CD14-positive monocyte (primary cell): ENCODE measurements around the gene ING2. TPM values are rescaled to one million over a fixed set of nuclear protein-coding genes. Genes with fewer than 3 reads are reported as not detected.

Source experiments
- DNase-seq, 3 donors: peaks; one replicate each; pipeline ENCODE4 v3.0.0-alpha.2; 2011 to 2022
- H2AFZ ChIP-seq: 2 replicates; pipeline ENCODE4 v1.6.0; 2012; ENCODE audit warnings: mild to moderate bottlenecking, low read depth, low read length, inconsistent platforms; ENCODE audit not compliant: insufficient read depth, poor library complexity, severe bottlenecking
- H3K27ac ChIP-seq, 2 donors: 1 replicate in 1 of 2; 2 replicates in 1 of 2; pipeline ENCODE4 v1.5.1; 2012 to 2013; ENCODE audit warnings: low read length in 2 of 2, control low read depth in 1 of 2, inconsistent platforms in 1 of 2, low read depth in 1 of 2, mild to moderate bottlenecking in 1 of 2
- H3K27me3 ChIP-seq, 2 donors: one replicate each; pipeline versions ENCODE4 v1.6.0 to v1.6.1; 2011 to 2013; ENCODE audit warnings: low read length in 2 of 2; ENCODE audit not compliant: control insufficient read depth in 2 of 2, insufficient read depth in 2 of 2
- H3K36me3 ChIP-seq, 2 donors: replicated peaks in 1 of 2; 1 replicate in 1 of 2; 2 replicates in 1 of 2; pipeline versions ENCODE4 v1.5.1 to v1.6.1; 2012 to 2013; ENCODE audit warnings: low read length in 2 of 2, control low read depth in 1 of 2, inconsistent platforms in 1 of 2, mild to moderate bottlenecking in 1 of 2; ENCODE audit not compliant: insufficient read depth in 2 of 2, control insufficient read depth in 1 of 2
- H3K4me1 ChIP-seq, 2 donors: 1 replicate in 1 of 2; 2 replicates in 1 of 2; pipeline versions ENCODE4 v1.5.1 to v1.6.1; 2012 to 2013; ENCODE audit warnings: low read length in 2 of 2, control low read depth in 1 of 2, inconsistent platforms in 1 of 2, mild to moderate bottlenecking in 1 of 2, moderate library complexity in 1 of 2; ENCODE audit not compliant: insufficient read depth in 2 of 2, control insufficient read depth in 1 of 2
- H3K4me2 ChIP-seq: replicated peaks from 2 replicates; pipeline ENCODE3; 2012; ENCODE audit warnings: low read length, moderate library complexity, mild to moderate bottlenecking; ENCODE audit not compliant: poor library complexity, severe bottlenecking; ENCODE audit errors: extremely low read depth
- H3K4me3 ChIP-seq, 3 experiments: fragments of 200-600 bp in 1 of 3; sonication (generic) in 1 of 3; replicated peaks in 1 of 3; 1 replicate in 2 of 3; 2 replicates in 1 of 3; pipeline ENCODE4 v1.5.1; 2011 to 2013; ENCODE audit warnings: low read length in 3 of 3, mild to moderate bottlenecking in 3 of 3, control low read depth in 2 of 3, low read depth in 2 of 3, inconsistent platforms in 1 of 3, moderate library complexity in 1 of 3
- H3K79me2 ChIP-seq: 2 replicates; pipeline ENCODE4 v1.6.0; 2012; ENCODE audit warnings: mild to moderate bottlenecking, control low read depth, inconsistent platforms, low read length, moderate library complexity; ENCODE audit not compliant: insufficient read depth
- H3K9ac ChIP-seq: 2 replicates; pipeline ENCODE4 v1.6.0; 2017; ENCODE audit warnings: low read length, mild to moderate bottlenecking; ENCODE audit not compliant: insufficient read depth, poor library complexity, severe bottlenecking
- H3K9me3 ChIP-seq, 2 donors: replicated peaks in 1 of 2; 1 replicate in 1 of 2; 2 replicates in 1 of 2; pipeline versions ENCODE4 v1.5.1 to v1.6.1; 2012 to 2013; ENCODE audit warnings: low read length in 2 of 2, control low read depth in 1 of 2; ENCODE audit not compliant: control insufficient read depth in 1 of 2, insufficient read depth in 1 of 2
- H4K20me1 ChIP-seq: 2 replicates; pipeline ENCODE4 v1.6.0; 2012; ENCODE audit warnings: mild to moderate bottlenecking, low read length, control low read depth, moderate library complexity; ENCODE audit not compliant: insufficient read depth
- H3K27ac Mint-ChIP-seq, 7 donors: one replicate each; pipeline ENCODE4 v1.8.0; 2020; ENCODE audit warnings: mild to moderate bottlenecking in 7 of 7, mixed read lengths in 7 of 7, moderate library complexity in 6 of 7, inconsistent platforms in 2 of 7
- H3K27me3 Mint-ChIP-seq, 3 donors: one replicate each; pipeline ENCODE4 v1.8.0; 2021 to 2022; ENCODE audit warnings: low read depth in 3 of 3, mild to moderate bottlenecking in 3 of 3, mixed read lengths in 3 of 3, moderate library complexity in 3 of 3, inconsistent platforms in 1 of 3
- H3K36me3 Mint-ChIP-seq, 2 donors: one replicate each; pipeline ENCODE4 v1.8.0; 2020; ENCODE audit warnings: mixed read lengths in 2 of 2, inconsistent platforms in 1 of 2, mild to moderate bottlenecking in 1 of 2
- H3K4me1 Mint-ChIP-seq: one replicate; pipeline ENCODE4 v1.8.0; 2020; ENCODE audit warnings: mild to moderate bottlenecking, mixed read lengths
- H3K4me3 Mint-ChIP-seq, 2 donors: one replicate each; pipeline ENCODE4 v1.8.0; 2020; ENCODE audit warnings: mild to moderate bottlenecking in 2 of 2, mixed read lengths in 2 of 2, moderate library complexity in 1 of 2
- H3K9me3 Mint-ChIP-seq, 7 donors: one replicate each; pipeline ENCODE4 v1.8.0; 2020 to 2022; ENCODE audit warnings: mixed read lengths in 7 of 7, mild to moderate bottlenecking in 6 of 7, moderate library complexity in 6 of 7, inconsistent platforms in 2 of 7
- WGBS: methylation state at CpG from one replicate; pipeline ENCODE4 v1.1.5; 2013; ENCODE audit warnings: missing lambda C conversion rate; ENCODE audit not compliant: insufficient coverage; 5-methylcytosine and 5-hydroxymethylcytosine counted together
- intact Hi-C, 2 donors: fragments of 100-400 bp; cut with micrococcal nuclease; formaldehyde crosslinking; loops; one replicate each; pipeline versions ENCODE4 v1.15.0 to v1.15.1; 2023
- polyA plus RNA-seq, 3 donors: library from polyadenylated mRNA; depleted of rRNA in 1 of 3; unstranded in 2 of 3; stranded (reverse) in 1 of 3; fragments of 300-500 nt in 2 of 3; fragments of >200 nt in 1 of 3; fragmentation: Illumina TruSeq in 2 of 3; gene quantifications; 1 replicate in 2 of 3; 2 replicates in 1 of 3; pipeline ENCODE4 v1.2.3, GENCODE V29; 2012 to 2021
- TF ChIP-seq, protein P1 (sequence below): fragments of 200-600 bp; IDR thresholded peaks from one replicate; pipeline ENCODE4 v1.8.0; 2022; ENCODE audit warnings: antibody characterized with exemption, mild to moderate bottlenecking

ING2 gene
- polyA plus RNA-seq, 3 donors = 6.6 to 12.2 (median 10.5) TPM

DNA sequence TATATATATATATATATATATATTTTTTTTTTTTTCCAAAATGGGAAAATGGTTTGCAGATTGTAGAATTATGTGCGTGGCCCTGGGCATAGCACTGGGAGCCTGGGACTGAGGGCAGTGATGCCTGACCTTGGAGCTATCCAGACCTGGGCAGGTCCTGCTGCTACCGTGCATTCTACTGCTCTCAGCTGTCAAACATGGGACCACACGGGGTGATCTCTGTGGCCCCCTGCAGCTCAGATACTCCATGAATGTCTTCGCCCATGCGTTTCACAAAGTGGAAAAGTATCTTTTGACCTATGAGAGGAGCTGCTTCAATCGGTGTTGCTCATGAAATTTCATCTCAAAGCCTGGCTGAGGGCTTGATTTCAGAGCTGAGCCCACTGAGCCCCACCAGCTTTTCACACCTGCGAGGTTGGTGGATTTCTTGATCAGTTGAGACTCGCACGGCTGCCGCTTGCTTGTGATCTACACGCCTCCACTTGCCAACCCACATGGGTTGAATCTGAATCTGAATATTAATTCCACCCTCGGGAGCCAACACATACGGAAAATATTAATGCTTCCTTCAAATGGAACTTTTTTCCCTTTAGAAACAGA, 35.7 kb downstream of the ING2 start:
- intact Hi-C loops = no loop called here
- no peaks in the 10 kb centered on the region for H4K20me1 ChIP-seq
- H3K4me3 ChIP-seq = no peak overlapping the region
- WGBS = 99% methylated on average over 8 of the region's 13 CpGs
- H3K4me2 ChIP-seq = no peak overlapping the region
- Mint-ChIP-seq H3K27me3 (peaks cover 0 to 11% (median 4%) of the 10 kb centered on the region in 3 donors), H3K36me3 (no peaks in the 10 kb centered on the region), H3K4me3 (no peak overlapping the region), H3K9me3 (peaks cover 6 to 17% (median 12%) of the 10 kb centered on the region in 7 donors), H3K27ac (no peak overlapping the region), H3K4me1 (no peaks in the 10 kb centered on the region)
- H3K36me3 ChIP-seq = no peaks in the 10 kb centered on the region
- no peaks in the 10 kb centered on the region for H3K4me1 ChIP-seq
- H3K79me2 ChIP-seq = no peaks in the 10 kb centered on the region
- H2AFZ ChIP-seq = no peak overlapping the region
- no peak for DNase-seq
- no peak overlapping the region for H3K9ac ChIP-seq
- H3K9me3 ChIP-seq = peaks cover 0 to 4% of the 10 kb centered on the region in 2 donors
- H3K27me3 ChIP-seq = no peaks in the 10 kb centered on the region
- H3K27ac ChIP-seq = no peak overlapping the region
- TF ChIP-seq, protein P1, sequence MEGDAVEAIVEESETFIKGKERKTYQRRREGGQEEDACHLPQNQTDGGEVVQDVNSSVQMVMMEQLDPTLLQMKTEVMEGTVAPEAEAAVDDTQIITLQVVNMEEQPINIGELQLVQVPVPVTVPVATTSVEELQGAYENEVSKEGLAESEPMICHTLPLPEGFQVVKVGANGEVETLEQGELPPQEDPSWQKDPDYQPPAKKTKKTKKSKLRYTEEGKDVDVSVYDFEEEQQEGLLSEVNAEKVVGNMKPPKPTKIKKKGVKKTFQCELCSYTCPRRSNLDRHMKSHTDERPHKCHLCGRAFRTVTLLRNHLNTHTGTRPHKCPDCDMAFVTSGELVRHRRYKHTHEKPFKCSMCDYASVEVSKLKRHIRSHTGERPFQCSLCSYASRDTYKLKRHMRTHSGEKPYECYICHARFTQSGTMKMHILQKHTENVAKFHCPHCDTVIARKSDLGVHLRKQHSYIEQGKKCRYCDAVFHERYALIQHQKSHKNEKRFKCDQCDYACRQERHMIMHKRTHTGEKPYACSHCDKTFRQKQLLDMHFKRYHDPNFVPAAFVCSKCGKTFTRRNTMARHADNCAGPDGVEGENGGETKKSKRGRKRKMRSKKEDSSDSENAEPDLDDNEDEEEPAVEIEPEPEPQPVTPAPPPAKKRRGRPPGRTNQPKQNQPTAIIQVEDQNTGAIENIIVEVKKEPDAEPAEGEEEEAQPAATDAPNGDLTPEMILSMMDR = no peak

GRCh38 chr4:183541010-183541751, 36.3 kb downstream of the ING2 start:
- Mint-ChIP-seq H3K36me3 (no peaks in the 10 kb centered on the region), H3K4me3 (no peak overlapping the region), H3K27ac (no peak overlapping the region), H3K27me3 (peaks cover 0 to 16% (median 4%) of the 10 kb centered on the region in 3 donors), H3K4me1 (no peaks in the 10 kb centered on the region), H3K9me3 (peaks cover 6 to 19% (median 14%) of the 10 kb centered on the region in 7 donors)
- TF ChIP-seq, protein P1 = no peak
- Histone ChIP-seq H4K20me1 (no peaks in the 10 kb centered on the region), H3K36me3 (no peaks in the 10 kb centered on the region), H2AFZ (no peak overlapping the region), H3K27ac (no peak overlapping the region), H3K4me2 (no peak overlapping the region), H3K4me3 (no peak overlapping the region), H3K9me3 (peaks cover 0 to 4% of the 10 kb centered on the region in 2 donors), H3K9ac (no peak overlapping the region), H3K79me2 (no peaks in the 10 kb centered on the region), H3K27me3 (no peaks in the 10 kb centered on the region), H3K4me1 (no peaks in the 10 kb centered on the region)
- no peak for DNase-seq
- intact Hi-C loops = no loop called here
- 84% methylated on average over 6 of the region's 13 CpGs for WGBS
